ENCODE measurements around the gene TES.

The TES gene

DNA sequence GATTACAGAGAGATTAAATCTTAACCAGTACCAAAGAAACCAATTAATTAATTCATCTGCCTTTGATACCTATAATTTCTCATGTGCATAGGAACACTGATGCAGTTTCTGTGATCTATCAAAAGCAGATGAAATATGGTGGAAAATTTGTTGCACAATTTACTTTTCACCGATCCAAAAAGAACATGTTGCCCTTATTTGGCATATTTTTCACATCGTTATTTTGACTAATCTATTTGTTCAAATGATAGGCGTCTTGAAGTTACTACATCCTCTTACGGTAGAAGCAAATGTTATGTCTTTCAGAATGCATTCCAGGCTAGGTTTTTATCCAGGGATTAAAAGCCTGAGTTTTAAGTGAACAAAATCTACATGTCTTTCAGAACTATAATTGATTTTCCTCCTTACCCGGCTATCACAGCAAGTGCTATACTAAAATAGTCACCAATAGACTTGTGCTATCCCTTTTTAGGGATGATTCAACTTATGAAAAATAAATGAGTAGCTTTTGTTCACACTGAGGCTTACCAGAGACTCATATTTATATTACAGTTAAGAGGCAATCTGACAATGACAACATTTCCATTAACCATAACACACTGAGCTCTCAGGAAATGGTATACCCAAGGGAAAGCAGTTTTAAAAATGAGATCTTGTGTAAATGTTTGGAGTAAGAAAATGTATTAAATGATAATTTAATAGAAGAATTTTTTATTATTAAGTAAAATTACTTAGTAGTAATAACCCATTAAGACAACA, 16.8 kb upstream of the TES start:
- DNase-seq (ENCODE audit: low read depth, low spot score): no peak

DNA sequence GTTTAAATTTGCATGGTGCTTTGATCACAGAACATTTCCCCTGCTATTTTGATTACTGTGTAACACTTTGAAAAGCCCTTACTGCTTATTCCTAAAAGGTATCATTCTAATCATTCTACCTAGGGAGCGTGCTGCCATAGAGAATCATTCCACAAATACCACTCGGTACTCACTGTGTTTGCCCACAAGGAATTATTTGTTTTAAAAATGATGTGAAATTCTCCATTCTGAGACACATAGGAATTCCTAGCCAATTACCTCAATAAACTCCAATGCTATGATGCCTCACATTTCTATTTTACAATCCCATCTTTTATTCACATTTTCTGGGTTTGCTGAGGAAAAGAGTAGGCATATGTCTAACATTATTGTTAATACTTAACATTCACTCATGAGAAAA, 16.2 kb upstream of the TES start:
- DNase-seq (ENCODE audit: low read depth, low spot score): no peak

DNA sequence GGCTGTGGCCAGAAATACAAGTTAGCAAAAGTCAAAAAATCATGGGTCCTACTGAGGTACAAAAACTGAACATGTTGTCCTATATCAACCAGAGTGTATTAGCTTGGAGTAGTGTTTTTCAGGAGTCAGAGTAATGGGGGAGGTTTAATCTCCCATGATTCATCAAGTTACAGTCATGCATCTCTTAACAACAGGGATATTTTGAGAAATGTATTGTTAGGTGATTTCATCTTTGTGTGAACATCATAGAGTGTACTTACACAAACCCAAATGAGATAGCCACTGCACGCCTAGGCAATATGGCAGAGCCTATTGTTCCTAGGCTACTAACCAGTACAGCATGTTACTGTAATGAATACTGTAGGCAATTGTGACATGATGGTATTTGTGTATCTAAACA, 14.9 kb upstream of the TES start:
- DNase-seq (ENCODE audit: low read depth, low spot score): no peak

DNA sequence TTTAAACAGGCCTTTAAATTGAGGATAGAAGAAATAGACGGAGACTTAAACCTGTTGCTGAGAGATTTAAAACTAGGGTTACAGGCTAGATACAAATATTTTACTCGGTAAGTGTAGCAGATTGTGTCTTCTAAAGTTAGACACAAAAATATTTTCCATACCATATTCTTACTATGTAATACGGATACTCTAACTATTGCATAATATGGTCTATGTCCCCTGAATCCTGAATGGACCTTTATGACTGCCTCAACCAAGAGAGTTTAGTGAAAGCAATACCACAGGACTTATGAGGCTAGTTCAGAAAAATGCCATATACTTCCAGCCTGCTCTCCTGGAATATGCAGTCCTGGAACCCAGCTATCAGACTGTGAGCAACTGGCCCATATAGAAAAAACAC, 13.4 kb upstream of the TES start:
- DNase-seq (ENCODE audit: low read depth, low spot score): no peak

DNA sequence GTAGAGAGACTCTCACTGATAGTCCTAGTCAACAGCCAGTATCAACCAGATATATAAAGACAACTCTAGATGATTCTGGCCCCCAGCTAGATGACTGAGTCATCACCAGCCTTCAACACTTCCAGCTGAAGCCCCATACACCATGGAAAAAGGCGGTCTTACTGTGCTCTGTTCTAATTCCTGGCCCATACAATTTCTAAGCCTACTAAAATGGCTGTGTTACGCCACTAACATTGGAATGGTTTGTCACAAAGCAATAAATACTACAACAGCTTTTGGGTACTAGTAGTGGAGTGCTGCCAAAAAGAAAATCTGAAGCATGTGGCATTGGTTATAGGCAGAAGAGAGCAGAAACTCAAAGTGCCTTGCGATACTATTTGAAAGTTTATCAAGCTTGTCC, 13.0 kb upstream of the TES start:
- DNase-seq (ENCODE audit: low read depth, low spot score): no peak

DNA sequence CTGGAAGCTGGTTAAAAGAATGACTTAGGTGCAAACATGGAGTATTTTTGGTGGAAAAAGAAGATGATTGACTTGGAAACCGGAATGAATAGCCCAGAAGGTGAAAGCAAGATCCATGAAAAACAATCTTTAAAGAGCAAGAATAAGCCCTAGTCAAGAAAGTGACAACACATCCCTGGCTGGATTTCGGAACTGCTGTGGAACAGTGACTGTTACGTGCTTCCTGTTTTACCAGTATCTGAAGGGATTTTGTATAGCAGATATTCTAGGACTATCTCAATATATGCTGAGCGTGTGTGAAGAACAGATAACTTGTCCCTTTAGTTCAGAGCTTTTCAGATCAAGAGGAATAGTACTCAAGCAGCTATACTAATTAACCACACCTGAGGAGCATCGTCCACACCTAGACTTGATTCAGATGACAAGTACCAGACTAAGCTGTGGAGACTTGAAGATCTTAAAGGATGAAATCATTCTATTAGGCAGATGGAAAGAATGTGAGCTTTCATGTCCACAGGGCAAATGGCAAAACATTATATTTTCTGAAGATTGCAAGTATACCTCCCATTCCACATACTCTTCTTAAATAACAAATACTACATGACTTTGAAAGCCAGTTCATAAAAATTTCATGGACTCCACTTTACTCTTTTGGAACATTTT, 11.5 kb upstream of the TES start:
- no peak for DNase-seq (ENCODE audit: low read depth, low spot score)

DNA sequence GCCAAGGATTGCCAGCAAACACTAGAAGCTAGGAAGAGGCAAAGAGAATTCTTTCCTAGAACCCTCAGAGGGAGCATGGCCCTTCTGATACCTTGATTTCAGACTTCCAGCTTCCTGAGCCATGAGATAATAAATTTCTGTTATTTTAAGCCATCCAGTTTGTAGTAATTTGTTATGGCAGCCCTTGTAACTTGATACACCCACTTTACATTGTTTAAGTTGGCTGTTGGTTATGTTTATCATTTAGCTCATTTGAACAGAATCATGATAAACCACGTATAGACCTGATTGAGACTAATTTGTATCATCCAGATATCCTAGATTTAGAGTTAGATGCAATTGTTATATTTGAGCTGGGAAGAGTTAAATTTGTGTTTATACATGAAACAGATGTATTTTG, 9.4 kb upstream of the TES start:
- DNase-seq (ENCODE audit: low read depth, low spot score): no peak

DNA sequence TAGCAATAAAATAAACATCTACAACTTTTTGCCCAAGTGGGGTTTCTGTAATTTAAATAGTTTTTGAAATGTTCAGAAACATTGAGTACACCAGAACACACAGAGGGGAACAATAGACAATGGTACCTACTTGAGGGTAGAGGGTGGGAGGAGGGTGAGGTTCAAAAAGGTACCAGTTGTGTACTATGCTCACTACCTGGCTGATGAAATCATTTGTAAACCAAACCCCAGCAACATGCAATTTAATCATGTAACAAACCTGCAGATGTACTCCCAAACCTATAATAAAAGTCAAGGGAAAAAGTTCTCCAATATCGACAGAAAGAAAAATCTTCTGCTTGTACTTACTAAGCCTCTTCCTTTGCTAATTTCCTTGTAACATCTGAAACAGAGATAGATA, 4.2 kb upstream of the TES start:
- DNase-seq (ENCODE audit: low read depth, low spot score): no peak

DNA sequence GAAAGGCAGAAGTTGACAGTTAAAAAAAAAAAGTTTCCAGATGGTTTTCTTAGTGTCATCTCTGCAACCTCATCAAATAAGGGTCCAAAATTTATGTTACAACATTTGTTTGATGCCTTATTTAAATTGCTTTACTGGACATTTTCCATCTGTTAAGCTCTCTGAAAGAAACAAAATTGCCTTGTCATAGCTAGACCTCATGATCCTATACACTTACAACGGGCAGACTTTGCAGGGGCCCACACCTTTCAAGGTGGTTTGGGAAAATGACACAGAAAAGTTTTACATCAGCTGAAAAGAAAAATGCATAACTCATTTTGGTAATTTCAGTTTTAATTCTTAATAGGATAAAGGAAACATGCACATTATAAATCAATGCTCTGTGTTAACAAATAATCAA, 1.4 kb upstream of the TES start:
- no peak for DNase-seq (ENCODE audit: low read depth, low spot score)

DNA sequence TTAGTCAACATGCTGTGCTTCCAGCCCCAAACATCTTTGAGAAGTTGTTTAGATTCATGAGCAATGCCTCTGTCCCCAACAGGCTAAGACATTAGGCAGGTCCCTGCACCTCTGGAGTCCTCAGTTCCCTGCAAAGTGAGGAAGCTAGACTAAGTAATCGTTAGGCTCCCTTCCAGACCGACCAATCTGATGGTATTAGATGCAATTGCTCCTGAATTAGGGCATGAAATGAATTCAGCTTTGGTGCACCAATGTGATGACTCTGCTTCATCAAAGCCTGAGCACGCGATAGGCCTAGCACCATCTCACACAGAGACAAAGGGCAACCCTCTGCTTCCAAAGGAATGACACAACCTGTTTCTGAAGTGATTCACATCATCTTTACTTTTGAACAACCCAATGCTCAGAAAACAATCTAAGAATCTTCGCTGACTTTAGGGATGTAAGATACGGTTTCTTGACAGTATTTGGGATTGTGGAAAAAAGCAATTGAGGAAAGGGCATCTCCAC, 723 bp upstream of the TES start:
- no peak for DNase-seq (ENCODE audit: low read depth, low spot score)

DNA sequence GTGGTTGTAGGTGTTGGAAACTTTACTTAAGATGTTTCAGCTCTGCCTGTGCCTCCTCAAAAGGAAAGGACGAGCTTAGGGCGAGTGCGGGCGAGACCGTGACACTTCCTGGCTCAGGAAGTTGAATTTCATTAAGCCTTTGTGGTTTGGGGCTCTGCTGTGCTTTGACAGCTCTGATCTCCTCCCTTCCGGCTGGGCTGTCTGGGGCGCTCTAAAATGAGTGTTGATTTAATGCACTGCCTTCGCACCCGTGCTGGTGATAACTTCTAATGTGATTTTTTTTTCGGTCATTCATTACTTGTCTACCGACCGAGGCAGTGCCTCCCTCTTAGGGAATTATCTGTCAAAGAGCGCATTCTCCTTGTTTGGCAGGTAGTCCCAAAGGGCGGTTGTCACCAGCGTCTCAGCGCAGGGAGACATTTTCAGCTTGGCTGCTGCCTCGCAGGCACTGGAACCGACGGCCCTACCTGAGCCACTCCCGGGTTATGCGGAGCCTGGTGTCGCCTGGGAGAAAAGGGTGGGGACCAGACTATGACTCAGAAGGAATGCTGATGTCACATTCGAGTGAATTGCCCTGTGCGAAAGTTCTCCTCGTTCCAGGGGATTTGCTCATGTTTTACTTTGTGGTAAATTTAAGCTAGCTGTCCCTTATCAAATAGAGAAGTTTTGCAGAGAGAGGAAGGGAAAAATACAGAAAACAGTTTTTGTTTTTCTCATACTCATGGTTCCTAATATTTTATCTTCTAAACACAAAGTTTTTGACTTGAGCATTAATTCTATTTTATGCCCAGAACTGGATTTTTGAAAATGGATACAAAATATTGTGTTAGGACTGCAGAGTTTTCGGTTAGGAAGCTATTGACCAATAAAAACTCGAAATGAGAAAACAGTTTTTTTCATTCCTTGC, 920 bp downstream of the TES start:
- DNase-seq (ENCODE audit: low read depth, low spot score): no peak

DNA sequence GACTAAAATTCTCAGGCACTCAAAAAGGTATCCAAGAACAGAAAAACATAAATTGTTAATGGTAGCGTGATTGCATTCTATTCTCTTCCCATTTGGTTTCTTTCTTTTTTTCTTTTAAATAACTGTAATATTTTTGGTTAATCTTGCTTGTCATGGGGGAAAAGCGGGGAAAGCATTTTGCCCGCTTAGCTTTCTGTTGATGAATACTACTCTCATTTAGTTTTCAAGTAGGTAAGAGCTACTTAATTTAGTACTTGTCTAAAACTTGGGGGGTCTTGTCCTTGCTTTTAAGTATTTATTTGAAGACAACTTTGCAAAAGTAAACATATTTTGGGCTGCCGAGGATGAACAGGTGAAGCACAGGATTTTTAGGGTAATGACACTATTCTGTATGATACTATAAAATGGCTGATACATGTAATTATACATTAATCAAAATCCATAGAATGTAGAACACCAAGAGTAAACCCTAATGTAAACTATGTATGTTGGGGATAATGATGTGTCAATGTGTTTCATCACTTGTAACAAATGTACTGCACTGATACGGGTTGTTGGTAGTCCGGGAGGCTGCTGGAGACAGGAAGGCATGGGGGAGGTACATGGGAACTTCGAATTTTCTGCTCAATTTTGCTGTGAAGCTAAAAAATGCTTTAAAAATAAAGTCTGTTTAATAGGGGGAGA, 1.7 kb downstream of the TES start:
- DNase-seq (ENCODE audit: low read depth, low spot score): no peak

DNA sequence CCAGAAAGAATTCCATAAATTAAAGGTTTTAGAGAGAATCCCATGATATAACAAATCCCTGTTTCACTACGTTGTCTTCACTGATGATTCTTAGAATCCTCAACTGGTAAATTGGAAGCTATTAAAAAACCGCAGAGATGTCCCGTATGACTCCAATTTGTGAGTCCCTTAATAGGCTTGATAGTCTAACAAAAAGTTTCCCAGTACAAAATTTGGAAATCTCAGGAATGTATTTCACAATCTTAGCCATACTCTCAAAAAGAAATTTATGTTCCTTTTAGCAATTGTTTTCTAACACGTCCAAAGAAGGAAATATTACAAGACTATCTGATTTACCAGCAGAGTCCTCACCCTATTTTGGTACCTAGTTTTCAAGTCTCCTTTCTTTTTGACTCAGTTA, 2.5 kb downstream of the TES start:
- no peak for DNase-seq (ENCODE audit: low read depth, low spot score)

DNA sequence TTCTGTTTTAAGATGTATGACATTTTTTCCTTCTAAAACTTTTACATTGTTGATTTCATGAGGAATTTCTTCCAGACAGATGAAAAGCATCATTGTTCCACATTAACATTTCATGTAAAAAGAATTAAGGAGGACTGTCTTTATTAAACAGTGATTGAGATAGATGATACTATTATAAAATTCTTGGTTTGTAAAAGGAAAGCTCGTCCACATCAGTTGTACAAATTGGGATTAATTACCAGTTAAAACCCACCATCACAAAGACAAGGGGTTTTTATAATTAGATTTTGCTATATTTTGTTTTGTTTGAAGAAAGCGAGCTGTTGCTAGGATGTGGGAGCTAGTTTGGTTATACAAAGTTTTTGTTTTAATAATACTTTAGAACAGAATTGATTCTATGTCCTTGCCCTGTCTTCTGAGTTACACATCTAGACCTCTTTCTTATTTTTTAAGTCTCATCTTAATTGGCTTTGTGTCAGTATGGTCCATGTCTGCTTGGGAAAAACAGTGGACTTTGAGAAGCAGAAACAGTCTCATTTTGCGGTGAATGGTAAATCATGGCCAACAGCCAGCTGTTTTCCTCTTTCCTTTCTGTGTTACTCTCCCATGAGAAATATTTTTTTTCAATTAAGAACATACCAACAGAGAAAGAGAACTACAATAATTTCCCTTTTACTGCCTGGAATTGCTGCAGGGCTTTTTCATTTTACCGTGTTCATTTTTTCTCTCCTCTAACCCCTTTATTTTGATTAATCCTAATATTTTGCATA, 3.2 kb downstream of the TES start:
- no peak for DNase-seq (ENCODE audit: low read depth, low spot score)

DNA sequence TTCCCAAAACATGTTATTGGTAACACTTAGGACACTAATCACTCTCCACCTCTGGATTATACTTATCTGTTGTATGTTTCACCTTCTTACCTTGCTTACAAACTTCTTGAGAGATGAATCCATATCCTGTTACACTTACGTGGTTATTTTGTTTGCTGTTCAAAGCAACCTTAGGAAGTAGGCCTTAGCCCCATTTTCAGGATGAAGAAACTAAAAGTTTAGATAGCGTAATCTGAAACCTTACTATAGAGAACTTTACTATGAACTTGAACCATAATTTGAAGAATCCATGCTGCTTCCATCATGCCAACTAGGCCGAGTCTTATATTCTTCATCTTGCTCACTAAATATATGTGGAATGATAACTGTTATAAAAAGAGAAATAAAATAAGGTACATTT, 4.6 kb downstream of the TES start:
- DNase-seq (ENCODE audit: low read depth, low spot score): no peak

DNA sequence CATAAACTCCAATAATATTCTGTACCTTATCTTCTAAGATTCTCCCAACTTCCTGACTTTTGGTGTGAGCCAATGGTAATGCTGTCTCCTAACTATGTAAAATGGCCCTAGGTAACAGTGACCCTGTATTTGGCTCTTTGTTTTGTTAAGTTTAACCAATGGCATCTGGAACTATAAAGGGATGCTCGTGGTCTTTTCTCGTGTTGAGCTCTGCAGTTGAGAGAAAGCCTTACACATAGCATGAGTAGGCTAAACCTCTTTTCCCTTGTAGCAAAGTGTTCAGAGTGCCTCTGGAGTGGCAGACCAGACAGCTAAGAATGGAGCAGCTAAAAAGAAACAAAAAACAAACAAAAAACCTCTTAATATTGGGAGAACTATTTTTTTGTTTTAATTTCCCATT, 5.2 kb downstream of the TES start:
- DNase-seq (ENCODE audit: low read depth, low spot score): no peak

DNA sequence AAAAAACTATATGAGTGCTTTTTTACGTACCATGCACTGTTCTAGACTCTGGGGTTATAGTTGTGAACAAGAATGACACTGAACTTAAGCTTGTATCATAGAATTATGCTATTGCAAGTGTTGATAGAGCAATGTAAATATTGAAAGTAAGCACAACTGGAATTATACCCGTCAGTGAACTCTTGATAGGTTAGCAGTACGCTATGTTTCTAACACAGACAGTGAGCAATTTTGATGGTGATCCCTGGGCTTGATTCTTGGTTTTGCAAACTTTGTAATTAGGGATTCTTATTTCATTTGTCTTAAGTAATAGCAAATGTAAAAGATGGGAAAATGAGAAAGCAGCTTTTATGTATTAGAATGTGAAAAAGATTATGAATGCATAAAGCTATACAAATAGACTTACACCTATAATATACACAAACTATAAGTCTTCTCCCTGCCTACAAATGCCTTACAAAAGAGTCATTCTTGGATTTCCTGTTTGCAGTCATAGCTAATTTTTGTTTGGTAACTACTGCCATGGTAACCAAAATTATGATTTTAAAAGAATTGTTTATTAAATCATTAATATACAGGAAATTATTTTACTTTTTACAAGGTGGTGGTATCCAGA, 6.7 kb downstream of the TES start:
- DNase-seq (ENCODE audit: low read depth, low spot score): no peak

DNA sequence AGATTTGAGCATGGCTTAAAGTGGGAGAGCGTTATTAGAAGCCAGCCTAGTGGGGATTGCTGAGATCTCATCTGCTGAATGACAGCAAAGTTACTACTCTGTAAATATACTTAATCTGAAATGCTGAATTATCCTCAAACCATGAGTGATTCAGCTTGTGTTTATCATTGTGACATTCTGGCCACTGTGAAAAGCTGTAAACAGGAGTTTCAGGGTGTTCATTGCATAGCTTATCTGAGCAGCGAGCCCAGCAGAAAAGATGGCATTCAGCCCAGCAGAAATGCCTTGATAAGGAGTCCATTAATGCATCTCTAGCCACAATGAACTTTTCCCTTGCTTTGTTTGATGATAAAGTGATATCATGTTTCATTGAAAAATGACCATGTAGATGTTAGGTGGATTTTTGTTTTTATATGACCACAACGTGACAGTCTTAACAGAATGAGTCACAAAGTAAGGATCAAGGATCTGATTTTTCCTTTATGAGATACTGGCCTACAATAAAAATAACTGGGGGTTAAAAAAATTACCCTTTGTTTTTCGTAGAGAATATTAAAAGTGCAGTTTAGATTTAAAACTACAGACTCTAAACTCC, 7.8 kb downstream of the TES start:
- no peak for DNase-seq (ENCODE audit: low read depth, low spot score)

DNA sequence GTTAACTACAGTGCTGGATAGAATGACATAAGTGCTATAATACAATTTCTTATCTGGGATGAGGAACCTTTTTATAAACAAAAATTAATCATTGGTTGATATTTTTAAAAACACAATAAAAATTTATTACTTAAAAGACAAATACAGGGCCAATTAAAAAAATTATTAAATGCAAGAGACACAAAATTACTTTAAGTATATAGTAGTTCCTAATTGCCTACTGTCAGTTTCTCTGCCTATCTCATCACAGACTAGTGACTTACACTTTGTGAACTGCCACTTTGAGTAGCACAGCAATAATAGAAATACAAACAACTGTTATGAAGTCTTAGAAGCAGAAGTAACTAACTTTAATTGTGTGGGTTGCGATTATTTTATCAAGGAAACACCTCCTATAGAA, 8.4 kb downstream of the TES start:
- DNase-seq (ENCODE audit: low read depth, low spot score): no peak

DNA sequence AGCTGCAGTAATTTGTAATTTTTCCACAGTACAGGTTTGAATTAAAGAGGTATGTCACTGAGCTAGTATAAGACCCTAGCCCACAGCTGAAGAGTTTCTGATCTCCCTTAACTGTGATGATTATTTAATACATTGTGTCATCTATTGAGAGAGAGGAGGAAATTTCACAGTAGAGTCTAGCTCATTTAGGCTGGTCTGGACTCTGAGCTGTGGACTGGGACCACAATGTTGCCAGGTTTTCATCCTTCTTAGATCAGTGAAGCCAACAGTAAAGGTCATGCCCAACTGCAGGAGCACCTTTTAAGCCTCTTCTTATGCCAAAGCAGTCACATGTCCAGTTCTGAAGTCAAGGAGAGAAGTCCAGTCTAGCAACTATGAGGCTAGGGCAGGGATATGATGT, 8.9 kb downstream of the TES start:
- no peak for DNase-seq (ENCODE audit: low read depth, low spot score)
